HepG2 (cell line): ENCODE results near the gene IWS1. TPM values are rescaled to one million over a fixed set of nuclear protein-coding genes. Genes with fewer than 3 reads are reported as not detected.
A peak's percentile ranks its signal among the peaks of the same experiment; 100 is the strongest.

Experiments
- CERS6 ChIP-seq: sonication (generic); formaldehyde crosslinking; IDR thresholded peaks from 2 replicates; pipeline ENCODE4 v1.5.0; 2020; ENCODE audit warnings: missing genetic modification reagents
- CHD4 ChIP-seq: fragments of 200-600 bp; sonication (generic); IDR thresholded peaks from 2 replicates; pipeline ENCODE4 v1.7.0; 2017; ENCODE audit warnings: mild to moderate bottlenecking, low read length, borderline replicate concordance
- HMGXB4 ChIP-seq, 2 experiments: sonication (generic) in 1 of 2; formaldehyde crosslinking in 1 of 2; IDR thresholded peaks; 2 replicates each; pipeline versions ENCODE4 v1.4.0 to v1.6.1; 2018 to 2020; ENCODE audit warnings: missing genetic modification reagents in 2 of 2, borderline replicate concordance in 1 of 2, low read depth in 1 of 2, mild to moderate bottlenecking in 1 of 2, missing biosample characterization in 1 of 2
- ISX ChIP-seq: sonication (generic); formaldehyde crosslinking; conservative IDR thresholded peaks from 2 replicates; pipeline ENCODE4 v1.5.0; 2020; ENCODE audit warnings: missing genetic modification reagents
- MED1 ChIP-seq: sonication (generic); formaldehyde crosslinking; IDR thresholded peaks from 2 replicates; pipeline ENCODE4 v1.4.0; 2020; ENCODE audit warnings: missing genetic modification reagents
- MEF2D ChIP-seq: sonication (generic); formaldehyde crosslinking; IDR thresholded peaks from 2 replicates; pipeline ENCODE4 v1.5.1; 2020; ENCODE audit warnings: mild to moderate bottlenecking, missing genetic modification reagents
- MYC ChIP-seq: sonication (generic); formaldehyde crosslinking; IDR thresholded peaks from 2 replicates; pipeline ENCODE4 v1.9.0; 2021; ENCODE audit warnings: missing genetic modification reagents, borderline replicate concordance
- NFATC3 ChIP-seq: sonication (generic); formaldehyde crosslinking; IDR thresholded peaks from 2 replicates; pipeline ENCODE4 v1.5.1; 2020; ENCODE audit warnings: mild to moderate bottlenecking, missing genetic modification reagents
- NFKBIZ ChIP-seq: IDR thresholded peaks from 2 replicates; pipeline ENCODE4 v1.6.1; 2018; ENCODE audit warnings: missing genetic modification reagents, missing compliant biosample characterization
- RAD21 ChIP-seq: fragments of 450-650 bp; formaldehyde crosslinking; IDR thresholded peaks from 2 replicates; pipeline ENCODE4 v1.5.0; 2020; ENCODE audit warnings: mild to moderate bottlenecking
- SAP130 ChIP-seq: IDR thresholded peaks from 2 replicates; pipeline ENCODE4 v1.6.1; 2016; ENCODE audit warnings: low read depth
- UBTF ChIP-seq: sonication (generic); formaldehyde crosslinking; IDR thresholded peaks from 2 replicates; pipeline ENCODE4 v1.4.0; 2020; ENCODE audit warnings: mild to moderate bottlenecking, missing genetic modification reagents
- ZNF235 ChIP-seq: sonication (generic); formaldehyde crosslinking; IDR thresholded peaks from 2 replicates; pipeline ENCODE4 v1.8.1; 2023; ENCODE audit warnings: mild to moderate bottlenecking, missing genetic modification reagents, borderline replicate concordance
- ZNF260 ChIP-seq: sonication (generic); formaldehyde crosslinking; IDR thresholded peaks from 2 replicates; pipeline ENCODE4 v1.4.0; 2020; ENCODE audit warnings: missing genetic modification reagents, low read depth, mild to moderate bottlenecking, borderline replicate concordance
- ZNF609 ChIP-seq: sonication (generic); formaldehyde crosslinking; IDR thresholded peaks from 2 replicates; pipeline ENCODE4 v1.4.0; 2020; ENCODE audit warnings: mild to moderate bottlenecking, missing genetic modification reagents, borderline replicate concordance
- ZNF800 ChIP-seq: sonication (generic); formaldehyde crosslinking; IDR thresholded peaks from 2 replicates; pipeline ENCODE4 v1.4.0; 2020; ENCODE audit warnings: missing genetic modification reagents
- polyA plus RNA-seq, 8 experiments: library from polyadenylated mRNA; depleted of rRNA in 3 of 8; stranded (reverse) in 7 of 8; unstranded in 1 of 8; fragments of >200 nt; fragmentation: Illumina TruSeq in 4 of 8; extraction: Trizol in 4 of 8; gene quantifications; 2 replicates each; pipeline versions ENCODE4 v1.2.1 to v1.2.3, GENCODE V29; 2011 to 2016; ENCODE audit warnings: low read depth in 4 of 8, missing spikeins in 1 of 8, mixed read lengths in 1 of 8; ENCODE audit not compliant: insufficient read depth in 1 of 8
- total RNA-seq, 5 experiments: library from RNA; depleted of rRNA; stranded (reverse); fragments of >200 nt; fragmentation: Illumina TruSeq; extraction: Trizol; gene quantifications; 2 replicates each; pipeline ENCODE4 v1.2.3, GENCODE V29; 2016; ENCODE audit warnings: low read depth in 1 of 5

IWS1 gene
- total and polyA plus RNA-seq, 2 of the 13 experiments (the other 11 are each of a cell fraction or from before 2014, with no cell fraction given): 28.9 to 62.3 TPM

- TF ChIP-seq HMGXB4 (CRISPR knock-in tag; IDR thresholded peaks at IDR 0.05; ENCODE audit: borderline replicate concordance in 1 of 2, low read depth in 1 of 2) (peak; percentile 68 to 89), MYC (peak; percentile 35; the same call in 1 of the 2 replicates), SAP130 (peak; percentile 43; the same call in 1 of the 2 replicates), CHD4 (peak; percentile 24; the same call in 1 of the 2 replicates), ZNF235 (CRISPR knock-in tag) (no peak), NFKBIZ (CRISPR knock-in tag) (0 out of 2 replicates have a peak, but pooled peaks have one; percentile 32), CERS6 (CRISPR knock-in tag) (no peak), ZNF800 (CRISPR knock-in tag) (no peak), UBTF (no peak; the same call in none of the 2 replicates), MEF2D (CRISPR knock-in tag) (peak; percentile 69), ZNF260 (CRISPR knock-in tag) (no peak), NFATC3 (no peak), ISX (no peak), ZNF609 (CRISPR knock-in tag) (peak; percentile 47; the same call in 1 of the 2 replicates), RAD21 (peak; percentile 98), MED1 (peak; percentile 45; the same call in 1 of the 2 replicates)
Observed at GRCh38 chr2:127453392-127454171, 72.7 kb downstream of the IWS1 start (continued).
